H9 (cell line): ENCODE data around the gene PTPRR. TPM values are rescaled to one million over a fixed set of nuclear protein-coding genes. Genes with fewer than 3 reads are reported as not detected.

Experiments
- DNase-seq: peaks from one replicate; pipeline ENCODE4 v3.0.0-alpha.2; 2017
- H2AFZ ChIP-seq: one replicate; pipeline ENCODE4 v1.6.1; 2013; ENCODE audit warnings: mild to moderate bottlenecking, low read length, control low read depth, moderate library complexity
- H2AK5ac ChIP-seq: 2 replicates; pipeline ENCODE4 v1.6.1; 2013; ENCODE audit warnings: low read length, control low read depth, mixed read lengths; ENCODE audit not compliant: insufficient read length
- H2BK120ac ChIP-seq: one replicate; pipeline ENCODE4 v1.6.1; 2013; ENCODE audit warnings: low read depth, mild to moderate bottlenecking, low read length, control low read depth, inconsistent platforms; ENCODE audit not compliant: poor library complexity, severe bottlenecking
- H2BK12ac ChIP-seq: 2 replicates; pipeline ENCODE4 v1.6.1; 2013; ENCODE audit warnings: low read length, control low read depth, mixed read lengths, low read depth; ENCODE audit not compliant: insufficient read length
- H2BK15ac ChIP-seq: 2 replicates; pipeline ENCODE4 v1.6.1; 2013; ENCODE audit warnings: low read depth, low read length, control low read depth
- H2BK20ac ChIP-seq: one replicate; pipeline ENCODE4 v1.6.1; 2013; ENCODE audit warnings: low read depth, mild to moderate bottlenecking, low read length, control low read depth, inconsistent platforms; ENCODE audit not compliant: poor library complexity, severe bottlenecking
- H2BK5ac ChIP-seq: 2 replicates; pipeline ENCODE4 v1.6.1; 2013; ENCODE audit warnings: low read length, control low read depth, mixed read lengths; ENCODE audit not compliant: insufficient read length
- H3K14ac ChIP-seq: 2 replicates; pipeline ENCODE4 v1.6.1; 2013; ENCODE audit warnings: low read length, control low read depth; ENCODE audit not compliant: insufficient read depth
- H3K18ac ChIP-seq: 2 replicates; pipeline ENCODE4 v1.6.1; 2013; ENCODE audit warnings: low read depth, mild to moderate bottlenecking, mixed read lengths, low read length, control low read depth; ENCODE audit not compliant: insufficient read length
- H3K23ac ChIP-seq: 2 replicates; pipeline ENCODE4 v1.6.1; 2013; ENCODE audit warnings: low read length, control low read depth, mixed read lengths, low read depth; ENCODE audit not compliant: insufficient read length
- H3K23me2 ChIP-seq: 2 replicates; pipeline ENCODE4 v1.6.1; 2013; ENCODE audit warnings: low read depth, mild to moderate bottlenecking, mixed read lengths, low read length, control low read depth; ENCODE audit not compliant: insufficient read length, poor library complexity, severe bottlenecking
- H3K27ac ChIP-seq: 2 replicates; pipeline ENCODE4 v1.5.1; 2013; ENCODE audit warnings: low read length, control low read depth, mixed read lengths, low read depth; ENCODE audit not compliant: insufficient read length
- H3K27me3 ChIP-seq: 2 replicates; pipeline ENCODE4 v1.6.1; 2013; ENCODE audit warnings: low read length, control low read depth, inconsistent platforms; ENCODE audit not compliant: insufficient read depth
- H3K4ac ChIP-seq: 2 replicates; pipeline ENCODE4 v1.6.1; 2013; ENCODE audit warnings: low read depth, mild to moderate bottlenecking, control low read depth, inconsistent platforms, low read length, moderate library complexity
- H3K4me1 ChIP-seq: 2 replicates; pipeline ENCODE4 v1.6.1; 2013; ENCODE audit warnings: low read length, control low read depth, inconsistent platforms; ENCODE audit not compliant: insufficient read depth
- H3K4me2 ChIP-seq: 2 replicates; pipeline ENCODE4 v1.6.1; 2013; ENCODE audit warnings: low read length, control low read depth, mixed read lengths; ENCODE audit not compliant: insufficient read length, insufficient read depth
- H3K56ac ChIP-seq: 2 replicates; pipeline ENCODE4 v1.6.1; 2013; ENCODE audit warnings: low read depth, mild to moderate bottlenecking, mixed read lengths, low read length, control low read depth; ENCODE audit not compliant: insufficient read length
- H3K79me1 ChIP-seq: 2 replicates; pipeline ENCODE4 v1.6.1; 2013; ENCODE audit warnings: low read depth, mild to moderate bottlenecking, moderate library complexity, low read length, control low read depth, inconsistent platforms; ENCODE audit not compliant: insufficient read depth, poor library complexity, severe bottlenecking
- H3K79me2 ChIP-seq: 2 replicates; pipeline ENCODE4 v1.6.1; 2013; ENCODE audit warnings: low read length, control low read depth, inconsistent platforms; ENCODE audit not compliant: insufficient read depth
- H3K9ac ChIP-seq: 2 replicates; pipeline ENCODE4 v1.6.1; 2013; ENCODE audit warnings: low read length, control low read depth, mixed read lengths; ENCODE audit not compliant: insufficient read length; ENCODE audit errors: extremely low read depth
- H3K9me3 ChIP-seq: one replicate; pipeline ENCODE4 v1.6.1; 2013; ENCODE audit warnings: low read depth, low read length, inconsistent platforms; ENCODE audit not compliant: control insufficient read depth
- H3T11ph ChIP-seq: one replicate; pipeline ENCODE4 v1.6.1; 2013; ENCODE audit warnings: mild to moderate bottlenecking, low read length, control low read depth, inconsistent platforms
- H4K20me1 ChIP-seq: one replicate; pipeline ENCODE4 v1.6.1; 2013; ENCODE audit not compliant: control insufficient read depth, insufficient read length, insufficient read depth
- H4K5ac ChIP-seq: 2 replicates; pipeline ENCODE4 v1.6.1; 2013; ENCODE audit warnings: low read depth, mild to moderate bottlenecking, mixed read lengths, low read length, control low read depth; ENCODE audit not compliant: insufficient read length
- H4K8ac ChIP-seq: replicated peaks from 2 replicates; pipeline ENCODE4 v1.6.1; 2013; ENCODE audit warnings: low read length, control low read depth, mixed read lengths, low read depth; ENCODE audit not compliant: insufficient read length
- H4K91ac ChIP-seq: 2 replicates; pipeline ENCODE4 v1.6.1; 2013; ENCODE audit warnings: low read depth, mild to moderate bottlenecking, moderate library complexity, mixed read lengths, low read length, control low read depth; ENCODE audit not compliant: insufficient read length
- H3K27ac Mint-ChIP-seq, 3 experiments: 2 replicates in 2 of 3; 3 replicates in 1 of 3; pipeline ENCODE4 v1.8.0; 2020 to 2021; ENCODE audit warnings: mixed read lengths in 3 of 3, mild to moderate bottlenecking in 1 of 3, moderate library complexity in 1 of 3
- H3K27me3 Mint-ChIP-seq: 2 replicates; pipeline ENCODE4 v1.8.0; 2021; ENCODE audit warnings: low read depth, mild to moderate bottlenecking, moderate library complexity, mixed read lengths
- H3K36me3 Mint-ChIP-seq, 3 experiments: 2 replicates in 2 of 3; 3 replicates in 1 of 3; pipeline ENCODE4 v1.8.0; 2020 to 2021; ENCODE audit warnings: low read depth in 3 of 3, mixed read lengths in 3 of 3; ENCODE audit not compliant: insufficient read depth in 1 of 3
- H3K4me1 Mint-ChIP-seq, 2 experiments: 2 replicates each; pipeline ENCODE4 v1.8.0; 2020; ENCODE audit warnings: mixed read lengths in 2 of 2
- H3K4me3 Mint-ChIP-seq, 2 experiments: 2 replicates in 1 of 2; 3 replicates in 1 of 2; pipeline ENCODE4 v1.8.0; 2020 to 2021; ENCODE audit warnings: mild to moderate bottlenecking in 2 of 2, mixed read lengths in 2 of 2, moderate library complexity in 1 of 2
- H3K9me3 Mint-ChIP-seq, 2 experiments: 2 replicates in 1 of 2; 3 replicates in 1 of 2; pipeline ENCODE4 v1.8.0; 2020; ENCODE audit warnings: mild to moderate bottlenecking in 2 of 2, mixed read lengths in 2 of 2, moderate library complexity in 1 of 2
- CTCF ChIP-seq: fragments of 200-600 bp; sonication (generic); conservative IDR thresholded peaks from 3 replicates; pipeline ENCODE4 v1.8.0; 2021; ENCODE audit warnings: antibody characterized with exemption, mild to moderate bottlenecking
- WGBS: extraction: QIAGEN DNeasy Blood & Tissue Kit; methylation state at CpG from one replicate; pipeline ENCODE4 v1.1.7; 2013; ENCODE audit warnings: missing lambda C conversion rate, low lambda C conversion rate, mixed read lengths; ENCODE audit not compliant: insufficient read length; ENCODE audit errors: extremely low coverage; 5-methylcytosine and 5-hydroxymethylcytosine counted together
- total RNA-seq: library from RNA; stranded (reverse); gene quantifications from 2 replicates; pipeline ENCODE4 v1.2.1, GENCODE V29; 2021

The PTPRR gene
- total RNA-seq, 1 experiment from 2014 or later, result 0.22 TPM

- Histone ChIP-seq H2AK5ac (no peak overlapping the region), H3K79me2 (no peaks in the 10 kb centered on the region), H3K4me2 (no peak overlapping the region), H3K23ac (no peak overlapping the region), H2BK5ac (no peak overlapping the region), H2AFZ (no peak overlapping the region), H2BK120ac (no peak overlapping the region), H4K8ac (no peak overlapping the region), H3K27ac (no peak overlapping the region), H3K4me1 (no peaks in the 10 kb centered on the region), H3K18ac (no peak overlapping the region), H3T11ph (no peak overlapping the region), H3K23me2 (no peaks in the 10 kb centered on the region), H2BK15ac (no peak overlapping the region), H4K20me1 (no peaks in the 10 kb centered on the region), H4K5ac (no peak overlapping the region), H3K9ac (no peak overlapping the region), H3K56ac (no peak overlapping the region), H3K79me1 (no peaks in the 10 kb centered on the region), H3K9me3 (no peaks in the 10 kb centered on the region), H3K14ac (no peak overlapping the region), H2BK12ac (no peak overlapping the region), H3K27me3 (no peaks in the 10 kb centered on the region), H4K91ac (no peak overlapping the region), H3K4ac (no peak overlapping the region), H2BK20ac (no peak overlapping the region)
- no peak for DNase-seq
- Mint-ChIP-seq H3K36me3 (no peaks in the 10 kb centered on the region), H3K9me3 (no peaks in the 10 kb centered on the region), H3K27me3 (no peaks in the 10 kb centered on the region), H3K27ac (no peak overlapping the region), H3K4me1 (peaks cover 2% of the 10 kb centered on the region in 2 experiments; a peak in 1 of 4 replicates), H3K4me3 (no peak overlapping the region)
- TF ChIP-seq CTCF, result no peak
- no CpG with 5 or more reads among the region's 8 CpGs for WGBS
Measured at GRCh38 chr12:70966996-70967790, 46.7 kb upstream of the PTPRR start.
